ENCODE data around the gene VCAN.
"Not testable (repeated sequence)": the region's sequence is repeated elsewhere in the genome, so short reads cannot be mapped to it uniquely, and the experiment has no call there.

GRCh38 chr5:83437697-83438096, 33.8 kb upstream of the VCAN start:
- TF ChIP-seq CTCF (conservative IDR thresholded peaks at IDR 0.05 in 1 of 2, IDR thresholded peaks at IDR 0.05 in 1 of 2; ENCODE audit: extremely low read depth in 1 of 2, insufficient read depth in 1 of 2, low read depth in 1 of 2, low read length in 2 of 2); EZH2 (IDR thresholded peaks at IDR 0.05; ENCODE audit: borderline replicate concordance, low read length): not testable (repeated sequence)
